ENCODE measurements around the gene IRGQ. TPM values are rescaled to one million over a fixed set of nuclear protein-coding genes. Genes with fewer than 3 reads are reported as not detected.

Gene IRGQ
- total and polyA plus RNA-seq, 2 donors (not counting 3 experiments of a cell fraction or from before 2014, with no cell fraction given), result 15.8 to 33.2 TPM

DNA sequence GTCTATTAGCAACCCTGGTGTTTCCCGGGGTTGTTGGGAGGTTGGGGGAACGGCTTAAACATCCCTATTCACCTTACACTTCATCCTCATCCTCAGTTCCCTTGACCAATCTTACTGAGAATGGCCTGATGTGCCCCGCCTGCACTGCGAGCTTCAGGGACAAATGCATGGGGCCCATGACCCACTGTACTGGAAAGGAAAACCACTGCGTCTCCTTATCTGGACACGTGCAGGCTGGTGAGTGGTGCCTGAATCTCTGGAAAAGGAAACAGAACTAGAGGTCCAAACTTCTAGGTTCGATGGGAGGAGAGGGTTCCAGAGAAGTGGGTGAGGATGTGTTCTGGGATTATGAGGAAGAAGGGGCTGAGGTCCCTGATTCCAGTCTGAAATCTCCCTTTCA lies 14.5 kb downstream of the IRGQ start:
- dilution Hi-C loops (cut with MboI; ENCODE audit: extremely low pct_ligation_motif_present, low sequenced_read_pairs) (no loop called here), intact Hi-C loops (cut with micrococcal nuclease) (no loop called here)
- Histone ChIP-seq H3K36me3 (ENCODE audit: control insufficient read depth in 2 of 2, extremely low read depth in 1 of 2, insufficient read depth in 2 of 2, low read length in 2 of 2) (no peaks in the 10 kb centered on the region), H3K4me3 (replicated peaks in 1 of 3; ENCODE audit: insufficient read depth in 1 of 3, low read depth in 1 of 3, low read length in 3 of 3) (no peak overlapping the region), H3K9ac (replicated peaks; ENCODE audit: extremely low read depth, insufficient read depth, low read length) (no peak overlapping the region), H3K27me3 (ENCODE audit: control insufficient read depth in 2 of 2, insufficient read depth in 2 of 2, low read length in 2 of 2) (no peaks in the 10 kb centered on the region), H3K9me1 (replicated peaks; ENCODE audit: control insufficient read depth, extremely low read depth, insufficient read depth, low read length) (no peaks in the 10 kb centered on the region), H3K9me3 (replicated peaks; ENCODE audit: control insufficient read depth, insufficient read depth, low read length) (no peaks in the 10 kb centered on the region), H2AFZ (ENCODE audit: low read depth, low read length) (no peak overlapping the region), H4K20me1 (replicated peaks; ENCODE audit: control insufficient read depth, extremely low read depth, insufficient read depth, low read length) (no peaks in the 10 kb centered on the region), H3K27ac (ENCODE audit: insufficient read depth, low read depth, low read length) (no peak overlapping the region), H3K79me2 (ENCODE audit: control insufficient read depth, insufficient read depth, low read length) (no peaks in the 10 kb centered on the region), H3K4me1 (ENCODE audit: control insufficient read depth, extremely low read depth, insufficient read depth, low read length) (no peaks in the 10 kb centered on the region), H3K4me2 (ENCODE audit: insufficient read depth, low read length) (no peak overlapping the region)
- no peak for FAIRE-seq
- no peak for TF ChIP-seq JUN (IDR thresholded peaks at IDR 0.05; ENCODE audit: borderline replicate concordance, insufficient read depth, insufficient read length, low read depth)
- no peak for TF ChIP-seq GATA2 (IDR thresholded peaks at IDR 0.05; ENCODE audit: insufficient read depth, insufficient read length, low read depth, low read length)
- TF ChIP-seq, protein P1, sequence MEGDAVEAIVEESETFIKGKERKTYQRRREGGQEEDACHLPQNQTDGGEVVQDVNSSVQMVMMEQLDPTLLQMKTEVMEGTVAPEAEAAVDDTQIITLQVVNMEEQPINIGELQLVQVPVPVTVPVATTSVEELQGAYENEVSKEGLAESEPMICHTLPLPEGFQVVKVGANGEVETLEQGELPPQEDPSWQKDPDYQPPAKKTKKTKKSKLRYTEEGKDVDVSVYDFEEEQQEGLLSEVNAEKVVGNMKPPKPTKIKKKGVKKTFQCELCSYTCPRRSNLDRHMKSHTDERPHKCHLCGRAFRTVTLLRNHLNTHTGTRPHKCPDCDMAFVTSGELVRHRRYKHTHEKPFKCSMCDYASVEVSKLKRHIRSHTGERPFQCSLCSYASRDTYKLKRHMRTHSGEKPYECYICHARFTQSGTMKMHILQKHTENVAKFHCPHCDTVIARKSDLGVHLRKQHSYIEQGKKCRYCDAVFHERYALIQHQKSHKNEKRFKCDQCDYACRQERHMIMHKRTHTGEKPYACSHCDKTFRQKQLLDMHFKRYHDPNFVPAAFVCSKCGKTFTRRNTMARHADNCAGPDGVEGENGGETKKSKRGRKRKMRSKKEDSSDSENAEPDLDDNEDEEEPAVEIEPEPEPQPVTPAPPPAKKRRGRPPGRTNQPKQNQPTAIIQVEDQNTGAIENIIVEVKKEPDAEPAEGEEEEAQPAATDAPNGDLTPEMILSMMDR (IDR thresholded peaks at IDR 0.05; ENCODE audit: extremely low read depth in 1 of 2, insufficient read depth in 1 of 2, low read depth in 1 of 2, low read length in 2 of 2), result no peak
- no peak for TF ChIP-seq EZH2 (IDR thresholded peaks at IDR 0.05; ENCODE audit: borderline replicate concordance, low read depth, low read length, severe bottlenecking)
- no peak for TF ChIP-seq POLR2A (IDR thresholded peaks at IDR 0.05; ENCODE audit: low read depth, low read length)
- TF ChIP-seq FOS (IDR thresholded peaks at IDR 0.05; ENCODE audit: borderline replicate concordance, insufficient read depth, low read length), result no peak
- no peak for TF ChIP-seq MYC (IDR thresholded peaks at IDR 0.05; ENCODE audit: low read depth, low read length)
- TF ChIP-seq MAX (IDR thresholded peaks at IDR 0.05; ENCODE audit: insufficient read depth, insufficient read length), result no peak
- TF ChIP-seq POLR2AphosphoS5 (IDR thresholded peaks at IDR 0.05; ENCODE audit: insufficient read depth, low read depth, low read length), result no peak
- no TSS peak for BruUV-seq (replicated peaks)
- ChIA-PET POLR2A (no interaction called here), CTCF (interaction anchor here (2.0 kb wide), 1 partner anchor 13 kb away, joined by 11 read pairs; the partner anchor contains the start of gene IRGQ)
- no peak for DNase-seq (ENCODE audit: low read depth, low spot score)
